Measurements from ENCODE around the gene SH3YL1. TPM values are rescaled to one million over a fixed set of nuclear protein-coding genes. Genes with fewer than 3 reads are reported as not detected.

SH3YL1 gene
- polyA plus RNA-seq, 1 donor (not counting 4 experiments of a cell fraction or from before 2014, with no cell fraction given): 41.8 TPM

DNA sequence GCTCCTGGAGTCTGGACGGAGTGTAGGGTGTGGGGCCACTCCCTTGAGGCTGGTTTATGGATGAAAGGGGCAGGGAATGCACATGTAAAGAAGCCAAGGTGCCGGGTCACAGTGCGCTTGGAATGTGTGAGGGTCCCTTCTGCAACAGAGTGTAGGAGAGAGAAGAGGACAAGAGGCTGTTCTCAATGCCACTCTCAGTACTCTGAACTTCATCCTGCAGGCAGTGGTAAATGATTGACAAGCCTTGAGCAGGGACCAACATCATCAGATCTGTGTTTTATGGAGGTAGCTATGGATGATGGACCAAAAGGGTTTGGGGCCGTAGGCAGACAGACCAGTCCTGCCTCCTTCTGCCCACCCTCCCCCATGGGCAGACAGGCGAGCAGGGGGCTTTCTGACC is 31.3 kb upstream of the SH3YL1 start:
- TF ChIP-seq, protein P1, sequence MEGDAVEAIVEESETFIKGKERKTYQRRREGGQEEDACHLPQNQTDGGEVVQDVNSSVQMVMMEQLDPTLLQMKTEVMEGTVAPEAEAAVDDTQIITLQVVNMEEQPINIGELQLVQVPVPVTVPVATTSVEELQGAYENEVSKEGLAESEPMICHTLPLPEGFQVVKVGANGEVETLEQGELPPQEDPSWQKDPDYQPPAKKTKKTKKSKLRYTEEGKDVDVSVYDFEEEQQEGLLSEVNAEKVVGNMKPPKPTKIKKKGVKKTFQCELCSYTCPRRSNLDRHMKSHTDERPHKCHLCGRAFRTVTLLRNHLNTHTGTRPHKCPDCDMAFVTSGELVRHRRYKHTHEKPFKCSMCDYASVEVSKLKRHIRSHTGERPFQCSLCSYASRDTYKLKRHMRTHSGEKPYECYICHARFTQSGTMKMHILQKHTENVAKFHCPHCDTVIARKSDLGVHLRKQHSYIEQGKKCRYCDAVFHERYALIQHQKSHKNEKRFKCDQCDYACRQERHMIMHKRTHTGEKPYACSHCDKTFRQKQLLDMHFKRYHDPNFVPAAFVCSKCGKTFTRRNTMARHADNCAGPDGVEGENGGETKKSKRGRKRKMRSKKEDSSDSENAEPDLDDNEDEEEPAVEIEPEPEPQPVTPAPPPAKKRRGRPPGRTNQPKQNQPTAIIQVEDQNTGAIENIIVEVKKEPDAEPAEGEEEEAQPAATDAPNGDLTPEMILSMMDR (optimal IDR thresholded peaks at IDR 0.05 in 1 of 3, IDR thresholded peaks at IDR 0.05 in 1 of 3, conservative IDR thresholded peaks at IDR 0.05 in 1 of 3; ENCODE audit: extremely low read depth in 1 of 3, insufficient read depth in 2 of 3, low read length in 3 of 3): no peak
- no peak for TF ChIP-seq EZH2 (IDR thresholded peaks at IDR 0.05; ENCODE audit: low read length)
- Histone ChIP-seq H3K9ac (ENCODE audit: control insufficient read depth, extremely low read depth, insufficient read depth, low read length) (no peak overlapping the region), H3K36me3 (ENCODE audit: control insufficient read depth in 2 of 2, extremely low read depth in 1 of 2, insufficient read depth in 2 of 2, low read length in 2 of 2) (no peaks in the 10 kb centered on the region), H3K27ac (ENCODE audit: control insufficient read depth, insufficient read depth, low read length) (no peak overlapping the region), H3K9me1 (ENCODE audit: control insufficient read depth, extremely low read depth, insufficient read depth, low read length) (no peaks in the 10 kb centered on the region), H3K79me2 (ENCODE audit: control insufficient read depth, insufficient read depth, low read length) (no peaks in the 10 kb centered on the region), H2AFZ (ENCODE audit: control insufficient read depth, low read length) (no peak overlapping the region), H3K4me3 (ENCODE audit: control insufficient read depth in 2 of 3, extremely low read depth in 1 of 3, insufficient read depth in 2 of 3, low read depth in 1 of 3, low read length in 3 of 3) (no peak overlapping the region), H3K4me1 (ENCODE audit: control insufficient read depth, extremely low read depth, insufficient read depth, low read length) (no peaks in the 10 kb centered on the region), H4K20me1 (ENCODE audit: control insufficient read depth, extremely low read depth, insufficient read depth, low read length) (no peaks in the 10 kb centered on the region), H3K9me3 (ENCODE audit: control insufficient read depth, low read depth, low read length) (no peaks in the 10 kb centered on the region), H3K27me3 (ENCODE audit: control insufficient read depth, extremely low read depth, insufficient read depth, low read length) (peaks cover 12% of the 10 kb centered on the region), H3K4me2 (ENCODE audit: control insufficient read depth, extremely low read depth, insufficient read depth, low read depth, low read length) (no peak overlapping the region)
- dilution Hi-C loops (cut with MboI; ENCODE audit: extremely low pct_ligation_motif_present, low sequenced_read_pairs): no loop called here
- no peak for FAIRE-seq
- DNase-seq (ENCODE audit: low read depth, low spot score): no peak

DNA sequence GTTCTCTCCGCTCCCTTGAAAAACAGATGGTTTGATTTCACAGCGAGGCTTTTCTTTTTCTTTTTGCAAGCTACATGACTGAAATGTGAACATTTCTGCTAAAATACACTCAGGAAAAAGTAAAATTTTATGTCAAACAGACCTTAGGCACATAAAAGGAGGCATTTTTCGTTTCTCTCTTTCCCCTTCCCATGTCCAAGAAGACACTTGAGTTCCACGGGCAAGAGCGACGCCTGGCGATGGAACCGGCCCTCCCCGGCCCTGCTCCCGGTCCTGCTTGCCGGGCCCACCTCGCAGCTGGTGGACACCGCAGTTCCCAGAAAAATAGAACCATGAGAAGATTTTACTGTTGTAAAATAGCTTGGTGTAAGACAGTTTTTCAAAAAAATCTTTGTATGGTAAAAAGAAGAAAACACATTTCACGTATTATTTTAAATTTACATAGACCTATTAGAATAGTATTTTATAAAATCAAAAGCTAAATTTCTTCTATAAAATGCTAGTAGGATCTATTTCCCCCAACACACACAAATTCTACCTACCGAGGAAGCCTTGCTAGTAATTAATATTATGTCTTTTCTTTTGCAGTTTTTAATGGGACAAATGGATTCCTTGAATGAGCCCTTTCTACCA is 26.4 kb upstream of the SH3YL1 start:
- H4K20me1 ChIP-seq (ENCODE audit: control insufficient read depth, extremely low read depth, insufficient read depth, low read length): no peaks in the 10 kb centered on the region
- no peaks in the 10 kb centered on the region for H3K36me3 ChIP-seq (ENCODE audit: control insufficient read depth in 2 of 2, extremely low read depth in 1 of 2, insufficient read depth in 2 of 2, low read length in 2 of 2)
- H3K27ac ChIP-seq (ENCODE audit: control insufficient read depth, insufficient read depth, low read length): no peak overlapping the region
- H3K79me2 ChIP-seq (ENCODE audit: control insufficient read depth, insufficient read depth, low read length): no peaks in the 10 kb centered on the region
- peak overlapping the region; percentile 94 for H3K4me2 ChIP-seq (ENCODE audit: control insufficient read depth, extremely low read depth, insufficient read depth, low read depth, low read length)
- peaks cover 24% of the 10 kb centered on the region for H3K27me3 ChIP-seq (ENCODE audit: control insufficient read depth, extremely low read depth, insufficient read depth, low read length)
- H3K9me3 ChIP-seq (ENCODE audit: control insufficient read depth, low read depth, low read length): no peaks in the 10 kb centered on the region
- peak overlapping the region; percentile 77 for H2AFZ ChIP-seq (ENCODE audit: control insufficient read depth, low read length)
- TF ChIP-seq, protein P1 (optimal IDR thresholded peaks at IDR 0.05 in 1 of 3, IDR thresholded peaks at IDR 0.05 in 1 of 3, conservative IDR thresholded peaks at IDR 0.05 in 1 of 3; ENCODE audit: extremely low read depth in 1 of 3, insufficient read depth in 2 of 3, low read length in 3 of 3): peak; percentile 70 to 87 (median 82)
- no peak for TF ChIP-seq EZH2 (IDR thresholded peaks at IDR 0.05; ENCODE audit: low read length)
- FAIRE-seq (peak; percentile 41), DNase-seq (ENCODE audit: low read depth, low spot score) (no peak)
- H3K9ac ChIP-seq (ENCODE audit: control insufficient read depth, extremely low read depth, insufficient read depth, low read length): peak overlapping the region; percentile 37
- peak overlapping the region; percentile 53 to 74 (median 72) for H3K4me3 ChIP-seq (ENCODE audit: control insufficient read depth in 2 of 3, extremely low read depth in 1 of 3, insufficient read depth in 2 of 3, low read depth in 1 of 3, low read length in 3 of 3)
- dilution Hi-C loops (cut with MboI; ENCODE audit: extremely low pct_ligation_motif_present, low sequenced_read_pairs): no loop called here
- H3K9me1 ChIP-seq (ENCODE audit: control insufficient read depth, extremely low read depth, insufficient read depth, low read length): no peaks in the 10 kb centered on the region
- peaks cover 5% of the 10 kb centered on the region for H3K4me1 ChIP-seq (ENCODE audit: control insufficient read depth, extremely low read depth, insufficient read depth, low read length)
